Neural progenitor cell (in vitro differentiated cells): Measurements from ENCODE around the gene INHBC. TPM values are rescaled to one million over a fixed set of nuclear protein-coding genes. Genes with fewer than 3 reads are reported as not detected.

Source experiments
- DNase-seq: peaks from one replicate; pipeline ENCODE4 v3.0.0-alpha.2; 2016; ENCODE audit warnings: low spot score
- H2AFZ ChIP-seq: fragments of 200-600 bp; sonication (generic); replicated peaks from 2 replicates; pipeline ENCODE4 v1.6.1; 2016; ENCODE audit warnings: antibody characterized with exemption
- H3F3A ChIP-seq: fragments of 200-600 bp; sonication (generic); 2 replicates; pipeline ENCODE4 v1.6.1; 2016; ENCODE audit warnings: antibody characterized with exemption, low read depth
- H3K27ac ChIP-seq: fragments of 200-600 bp; sonication (generic); 2 replicates; pipeline ENCODE4 v1.5.1; 2016; ENCODE audit warnings: mild to moderate bottlenecking
- H3K27me3 ChIP-seq: fragments of 200-600 bp; sonication (generic); 2 replicates; pipeline ENCODE4 v1.6.1; 2016; ENCODE audit warnings: mild to moderate bottlenecking, moderate library complexity
- H3K36me3 ChIP-seq: fragments of 200-600 bp; sonication (generic); 2 replicates; pipeline ENCODE4 v1.5.1; 2016
- H3K4me1 ChIP-seq: fragments of 200-600 bp; sonication (generic); 2 replicates; pipeline ENCODE4 v1.6.1; 2016; ENCODE audit warnings: mixed run types
- H3K4me2 ChIP-seq: fragments of 200-600 bp; sonication (generic); 2 replicates; pipeline ENCODE4 v1.6.1; 2016
- H3K4me3 ChIP-seq: fragments of 200-600 bp; sonication (generic); 2 replicates; pipeline ENCODE4 v1.5.1; 2016
- H3K79me2 ChIP-seq: fragments of 200-600 bp; sonication (generic); 2 replicates; pipeline ENCODE4 v1.6.1; 2016; ENCODE audit warnings: low read depth
- H3K9ac ChIP-seq: fragments of 200-600 bp; sonication (generic); 2 replicates; pipeline ENCODE4 v1.6.1; 2016
- H3K9me3 ChIP-seq: fragments of 200-600 bp; sonication (generic); 2 replicates; pipeline ENCODE4 v1.5.1; 2016; ENCODE audit warnings: low read depth
- H4K20me1 ChIP-seq: fragments of 200-600 bp; sonication (generic); 2 replicates; pipeline ENCODE4 v1.6.1; 2016; ENCODE audit warnings: low read depth
- H3K27ac Mint-ChIP-seq: 3 replicates; pipeline ENCODE4 v1.8.0; 2021; ENCODE audit warnings: mixed read lengths
- H3K27me3 Mint-ChIP-seq: 2 replicates; pipeline ENCODE4 v1.8.0; 2022; ENCODE audit warnings: low read depth, mild to moderate bottlenecking, inconsistent platforms, moderate library complexity, mixed read lengths; ENCODE audit not compliant: insufficient read depth
- H3K36me3 Mint-ChIP-seq: 3 replicates; pipeline ENCODE4 v1.8.0; 2021; ENCODE audit warnings: mixed read lengths
- H3K4me1 Mint-ChIP-seq: 3 replicates; pipeline ENCODE4 v1.8.0; 2021; ENCODE audit warnings: mixed read lengths
- H3K4me3 Mint-ChIP-seq: 3 replicates; pipeline ENCODE4 v1.8.0; 2021; ENCODE audit warnings: mild to moderate bottlenecking, moderate library complexity, mixed read lengths
- H3K9me3 Mint-ChIP-seq: 3 replicates; pipeline ENCODE4 v1.8.0; 2020; ENCODE audit warnings: mixed read lengths
- EZH2 ChIP-seq: fragments of 200-600 bp; sonication (generic); IDR thresholded peaks from 2 replicates; pipeline ENCODE4 v1.6.1; 2017; ENCODE audit warnings: antibody characterized with exemption, mild to moderate bottlenecking, moderate library complexity
- EZH2phosphoT487 ChIP-seq: fragments of 200-600 bp; sonication (generic); IDR thresholded peaks from 2 replicates; pipeline ENCODE4 v1.6.1; 2017; ENCODE audit warnings: antibody characterized with exemption
- small RNA-seq: library from RNA; depleted of rRNA; stranded (forward); fragments of <200 nt; gene quantifications from one replicate; pipeline ENCODE3, GENCODE V24; 2015
- total RNA-seq: library from RNA; depleted of rRNA; stranded (reverse); fragments of >200 nt; gene quantifications from 2 replicates; pipeline ENCODE4 v1.2.3, GENCODE V29; 2015; ENCODE audit warnings: low replicate concordance
- TF ChIP-seq, protein P1 (sequence below): fragments of 200-600 bp; sonication (generic); IDR thresholded peaks from 2 replicates; pipeline ENCODE4 v1.5.1; 2017; ENCODE audit warnings: antibody characterized with exemption, mild to moderate bottlenecking

INHBC gene
- total RNA-seq, 1 donor from 2014 or later: not detected

DNA sequence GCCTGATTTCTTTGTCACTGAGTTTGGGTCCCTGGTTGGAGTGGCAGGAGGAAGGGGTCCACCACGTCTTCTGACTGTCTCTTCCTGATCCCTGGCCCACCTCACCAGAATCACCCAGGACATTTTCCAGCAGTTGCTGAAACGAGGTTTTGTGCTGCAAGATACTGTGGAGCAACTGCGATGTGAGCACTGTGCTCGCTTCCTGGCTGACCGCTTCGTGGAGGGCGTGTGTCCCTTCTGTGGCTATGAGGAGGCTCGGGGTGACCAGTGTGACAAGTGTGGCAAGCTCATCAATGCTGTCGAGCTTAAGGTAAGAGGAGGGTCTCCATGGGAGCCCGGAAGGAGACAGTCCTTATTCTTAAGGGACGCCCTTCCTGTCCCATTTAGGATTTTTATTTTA lies 65.6 kb downstream of the INHBC start:
- H3K9ac ChIP-seq: no peak overlapping the region
- peaks cover 14% of the 10 kb centered on the region for H3K36me3 ChIP-seq
- H3K9me3 ChIP-seq: no peaks in the 10 kb centered on the region
- H4K20me1 ChIP-seq: no peaks in the 10 kb centered on the region
- H3K27ac Mint-ChIP-seq: no peak overlapping the region
- DNase-seq: no peak
- no peaks in the 10 kb centered on the region for H3K9me3 Mint-ChIP-seq
- peaks cover 48% of the 10 kb centered on the region for H3K36me3 Mint-ChIP-seq
- H2AFZ ChIP-seq: no peak overlapping the region
- H3K27me3 ChIP-seq: no peaks in the 10 kb centered on the region
- peaks cover 5% of the 10 kb centered on the region for H3K4me1 Mint-ChIP-seq
- H3K4me3 ChIP-seq: no peak overlapping the region
- TF ChIP-seq EZH2 (no peak), EZH2phosphoT487 (no peak)
- TF ChIP-seq, protein P1, sequence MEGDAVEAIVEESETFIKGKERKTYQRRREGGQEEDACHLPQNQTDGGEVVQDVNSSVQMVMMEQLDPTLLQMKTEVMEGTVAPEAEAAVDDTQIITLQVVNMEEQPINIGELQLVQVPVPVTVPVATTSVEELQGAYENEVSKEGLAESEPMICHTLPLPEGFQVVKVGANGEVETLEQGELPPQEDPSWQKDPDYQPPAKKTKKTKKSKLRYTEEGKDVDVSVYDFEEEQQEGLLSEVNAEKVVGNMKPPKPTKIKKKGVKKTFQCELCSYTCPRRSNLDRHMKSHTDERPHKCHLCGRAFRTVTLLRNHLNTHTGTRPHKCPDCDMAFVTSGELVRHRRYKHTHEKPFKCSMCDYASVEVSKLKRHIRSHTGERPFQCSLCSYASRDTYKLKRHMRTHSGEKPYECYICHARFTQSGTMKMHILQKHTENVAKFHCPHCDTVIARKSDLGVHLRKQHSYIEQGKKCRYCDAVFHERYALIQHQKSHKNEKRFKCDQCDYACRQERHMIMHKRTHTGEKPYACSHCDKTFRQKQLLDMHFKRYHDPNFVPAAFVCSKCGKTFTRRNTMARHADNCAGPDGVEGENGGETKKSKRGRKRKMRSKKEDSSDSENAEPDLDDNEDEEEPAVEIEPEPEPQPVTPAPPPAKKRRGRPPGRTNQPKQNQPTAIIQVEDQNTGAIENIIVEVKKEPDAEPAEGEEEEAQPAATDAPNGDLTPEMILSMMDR: no peak
- no peaks in the 10 kb centered on the region for H3F3A ChIP-seq
- H3K27ac ChIP-seq: no peak overlapping the region
- no peaks in the 10 kb centered on the region for H3K79me2 ChIP-seq
- no peaks in the 10 kb centered on the region for H3K4me1 ChIP-seq
- peaks cover 5% of the 10 kb centered on the region for H3K27me3 Mint-ChIP-seq
- no peak overlapping the region for H3K4me3 Mint-ChIP-seq
- H3K4me2 ChIP-seq: no peak overlapping the region

Small RNAs within 50 kb of the gene (small RNA-seq; reads per million reads assigned to genes)
- not detected for gene RNU6-879P

Other genes with a start within 250 kb of the INHBC start
- 0.28 TPM in 1 of 2 replicates, not detected in the other for gene NXPH4, start 218.0 kb upstream of the INHBC start, total RNA-seq
- gene SHMT2, start 205.1 kb upstream of the INHBC start, total RNA-seq: 90.2 and 166 TPM in 2 replicates
- gene STAC3, start 183.6 kb upstream of the INHBC start, total RNA-seq: 1.1 and 5.1 TPM in 2 replicates
- gene R3HDM2, start 3.7 kb upstream of the INHBC start, total RNA-seq: 29.9 and 40.0 TPM in 2 replicates
- 2.6 TPM in 1 of 2 replicates, not detected in the other for gene INHBE, start 20.5 kb downstream of the INHBC start, total RNA-seq
- gene GLI1, start 25.0 kb downstream of the INHBC start, total RNA-seq: 0.12 and 0.71 TPM in 2 replicates
- 0.62 TPM in 1 of 2 replicates, not detected in the other for gene ARHGAP9, start 45.1 kb downstream of the INHBC start, total RNA-seq
- gene MARS1, start 53.3 kb downstream of the INHBC start, total RNA-seq: 109 and 116 TPM in 2 replicates
- 2.3 and 4.3 TPM in 2 replicates for gene DDIT3, start 85.7 kb downstream of the INHBC start, total RNA-seq
- 3.6 and 5.4 TPM in 2 replicates for gene MBD6, start 88.0 kb downstream of the INHBC start, total RNA-seq
- 147 and 192 TPM in 2 replicates for gene DCTN2, start 112.4 kb downstream of the INHBC start, total RNA-seq
- gene KIF5A, start 115.3 kb downstream of the INHBC start, total RNA-seq: 7.9 and 8.6 TPM in 2 replicates
- gene PIP4K2C, start 156.4 kb downstream of the INHBC start, total RNA-seq: 15.5 and 23.4 TPM in 2 replicates
- gene DTX3, start 170.0 kb downstream of the INHBC start, total RNA-seq: 56.4 and 67.9 TPM in 2 replicates
- gene ARHGEF25, start 176.7 kb downstream of the INHBC start, total RNA-seq: 17.3 and 27.3 TPM in 2 replicates
- 0.28 and 1.1 TPM in 2 replicates for gene B4GALNT1, start 198.4 kb downstream of the INHBC start, total RNA-seq